Measurements from ENCODE around the gene SHISA5.
"Not testable (repeated sequence)": the region's sequence is repeated elsewhere in the genome, so short reads cannot be mapped to it uniquely, and the experiment has no call there.

Gene SHISA5

DNA sequence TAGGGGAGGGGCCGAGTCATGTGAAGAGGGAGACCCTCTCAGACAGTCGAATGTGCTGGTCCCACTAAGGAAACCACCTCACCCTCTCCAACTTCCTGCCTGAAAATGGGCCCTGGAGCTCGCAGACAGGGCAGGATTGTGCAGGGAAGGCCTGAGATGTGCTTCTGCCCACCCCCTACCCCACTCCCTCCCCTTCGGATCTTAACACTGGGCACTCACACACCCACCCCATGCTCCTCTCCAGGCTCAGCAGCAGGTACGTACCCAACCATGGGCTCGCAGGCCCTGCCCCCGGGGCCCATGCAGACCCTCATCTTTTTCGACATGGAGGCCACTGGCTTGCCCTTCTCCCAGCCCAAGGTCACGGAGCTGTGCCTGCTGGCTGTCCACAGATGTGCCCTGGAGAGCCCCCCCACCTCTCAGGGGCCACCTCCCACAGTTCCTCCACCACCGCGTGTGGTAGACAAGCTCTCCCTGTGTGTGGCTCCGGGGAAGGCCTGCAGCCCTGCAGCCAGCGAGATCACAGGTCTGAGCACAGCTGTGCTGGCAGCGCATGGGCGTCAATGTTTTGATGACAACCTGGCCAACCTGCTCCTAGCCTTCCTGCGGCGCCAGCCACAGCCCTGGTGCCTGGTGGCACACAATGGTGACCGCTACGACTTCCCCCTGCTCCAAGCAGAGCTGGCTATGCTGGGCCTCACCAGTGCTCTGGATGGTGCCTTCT, 37.4 kb downstream of the SHISA5 start:
- ATAC-seq (ENCODE audit: low read depth) (peak; percentile 19), DNase-seq (ENCODE audit: low spot score in 2 of 2) (peak in 1 of 2 donors; percentile 18)
- Mint-ChIP-seq H3K9me3 (no peaks in the 10 kb centered on the region), H3K4me3 (peak overlapping the region; percentile 93), H3K27me3 (no peaks in the 10 kb centered on the region), H3K4me1 (peaks cover 29% of the 10 kb centered on the region), H3K36me3 (peaks cover 10% of the 10 kb centered on the region), H3K27ac (peak overlapping the region; percentile 95)

- Mint-ChIP-seq H3K4me3 (peak overlapping the region; percentile 93), H3K27me3 (no peaks in the 10 kb centered on the region), H3K27ac (peak overlapping the region; percentile 95), H3K36me3 (peaks cover 11% of the 10 kb centered on the region), H3K9me3 (no peaks in the 10 kb centered on the region), H3K4me1 (peaks cover 29% of the 10 kb centered on the region)
- peak; percentile 80 to 83 for DNase-seq (ENCODE audit: low spot score in 2 of 2)
- ATAC-seq (ENCODE audit: low read depth) = peak; percentile 98
Measured at GRCh38 chr3:48465531-48466378, 38.2 kb downstream of the SHISA5 start.

GRCh38 chr3:48465237-48465530, 38.8 kb downstream of the SHISA5 start:
- H3K27ac Mint-ChIP-seq = peak overlapping the region; percentile 95
- peak overlapping the region; percentile 93 for H3K4me3 Mint-ChIP-seq
- H3K36me3 Mint-ChIP-seq = peaks cover 14% of the 10 kb centered on the region
- H3K4me1 Mint-ChIP-seq = peaks cover 29% of the 10 kb centered on the region
- DNase-seq (ENCODE audit: low spot score in 2 of 2) (no peak), ATAC-seq (ENCODE audit: low read depth) (no peak)
- H3K27me3 Mint-ChIP-seq = no peaks in the 10 kb centered on the region
- no peaks in the 10 kb centered on the region for H3K9me3 Mint-ChIP-seq

GRCh38 chr3:48464713-48465221, 39.2 kb downstream of the SHISA5 start:
- Mint-ChIP-seq H3K9me3 (no peaks in the 10 kb centered on the region), H3K27me3 (no peaks in the 10 kb centered on the region), H3K27ac (peak overlapping the region; percentile 95), H3K36me3 (peaks cover 11% of the 10 kb centered on the region), H3K4me1 (peaks cover 25% of the 10 kb centered on the region), H3K4me3 (no peak overlapping the region)
- ATAC-seq (ENCODE audit: low read depth) (no peak), DNase-seq (ENCODE audit: low spot score in 2 of 2) (no peak)

DNA sequence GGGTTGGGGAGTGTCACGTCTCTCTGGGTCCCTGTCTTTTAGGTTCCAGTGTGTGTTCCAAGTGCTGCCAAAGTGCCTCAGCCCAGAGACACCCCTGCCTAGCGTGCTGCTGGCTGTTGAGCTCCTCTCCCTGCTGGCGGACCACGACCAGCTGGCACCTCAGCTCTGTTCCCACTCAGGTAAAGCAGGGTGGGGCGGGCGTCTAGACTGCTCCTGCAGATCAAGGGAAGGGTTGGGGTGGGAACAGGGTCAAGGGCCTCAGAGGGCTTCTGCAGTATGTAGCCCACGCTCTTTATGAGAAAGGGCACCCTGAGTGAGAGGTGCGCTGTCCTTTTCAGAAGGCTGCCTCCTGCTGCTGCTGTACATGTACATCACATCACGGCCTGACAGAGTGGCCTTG, 40.3 kb downstream of the SHISA5 start:
- DNase-seq (ENCODE audit: low spot score in 2 of 2) (no peak), ATAC-seq (ENCODE audit: low read depth) (no peak)
- Mint-ChIP-seq H3K36me3 (peaks cover 6% of the 10 kb centered on the region), H3K4me1 (peaks cover 17% of the 10 kb centered on the region), H3K4me3 (no peak overlapping the region), H3K27ac (no peak overlapping the region), H3K27me3 (no peaks in the 10 kb centered on the region), H3K9me3 (no peaks in the 10 kb centered on the region)

GRCh38 chr3:48461767-48462166, 42.2 kb downstream of the SHISA5 start:
- DNase-seq (ENCODE audit: low spot score in 2 of 2); H3K27ac Mint-ChIP-seq; H3K4me3 Mint-ChIP-seq; H3K27me3 Mint-ChIP-seq; ATAC-seq (ENCODE audit: low read depth); H3K36me3 Mint-ChIP-seq; H3K9me3 Mint-ChIP-seq: not testable (repeated sequence)
- H3K4me1 Mint-ChIP-seq = peaks cover 10% of the 10 kb centered on the region

DNA sequence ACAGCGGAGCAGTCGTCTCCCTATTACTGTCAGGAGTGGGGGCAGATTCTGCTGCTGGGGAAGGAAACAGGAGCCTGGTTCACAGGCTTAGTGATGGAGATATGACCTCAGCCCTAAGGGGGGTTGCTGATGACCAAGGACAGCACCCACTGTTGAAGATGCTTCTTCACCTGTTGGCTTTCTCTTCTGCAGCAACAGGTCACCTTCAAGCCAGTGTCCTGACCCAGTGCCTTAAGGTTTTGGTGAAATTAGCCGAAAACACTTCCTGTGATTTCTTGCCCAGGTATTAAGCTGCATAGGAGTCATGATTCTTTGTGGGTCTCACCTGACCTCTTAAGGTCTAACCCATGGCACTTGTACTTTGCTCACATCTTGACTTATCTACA, 43.5 kb downstream of the SHISA5 start:
- Mint-ChIP-seq H3K36me3 (peaks cover 9% of the 10 kb centered on the region), H3K4me3 (no peak overlapping the region), H3K27ac (no peak overlapping the region)

DNA sequence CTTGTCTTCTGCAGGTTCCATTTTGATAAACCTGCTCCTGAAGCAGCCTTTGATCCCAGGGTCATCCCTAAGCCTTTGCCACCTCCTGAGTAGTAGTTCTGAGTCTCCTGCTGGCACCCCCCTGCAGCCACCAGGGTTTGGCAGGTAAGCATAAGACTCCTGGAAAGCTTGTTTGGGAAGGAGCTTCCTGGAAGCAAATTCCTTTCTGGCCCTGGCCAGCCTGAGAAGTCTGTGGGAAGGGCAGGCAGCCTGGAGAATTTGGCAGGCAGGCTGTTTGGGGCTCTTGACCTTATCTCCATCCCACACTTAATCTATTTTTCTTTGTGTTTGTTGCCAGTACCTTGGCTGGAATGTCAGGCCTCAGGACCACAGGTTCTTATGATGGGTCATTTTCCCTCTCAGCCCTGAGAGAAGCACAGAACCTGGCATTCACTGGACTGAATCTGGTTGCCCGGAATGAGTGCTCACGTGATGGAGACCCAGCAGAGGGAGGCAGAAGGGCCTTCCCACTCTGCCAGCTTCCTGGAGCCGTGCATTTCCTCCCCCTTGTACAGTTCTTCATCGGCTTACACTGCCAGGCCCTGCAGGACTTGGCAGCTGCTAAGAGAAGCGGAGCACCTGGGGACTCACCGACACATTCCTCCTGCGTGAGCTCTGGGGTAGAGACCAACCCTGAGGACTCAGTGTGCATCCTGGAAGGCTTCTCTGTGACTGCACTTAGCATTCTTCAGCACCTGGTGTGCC, 44.0 kb downstream of the SHISA5 start:
- H3K4me1 Mint-ChIP-seq = no peaks in the 10 kb centered on the region
- peaks cover 9% of the 10 kb centered on the region for H3K36me3 Mint-ChIP-seq
- no peak overlapping the region for H3K4me3 Mint-ChIP-seq
- H3K27me3 Mint-ChIP-seq = no peaks in the 10 kb centered on the region
- no peak overlapping the region for H3K27ac Mint-ChIP-seq
- no peaks in the 10 kb centered on the region for H3K9me3 Mint-ChIP-seq
- ATAC-seq (ENCODE audit: low read depth) (no peak), DNase-seq (ENCODE audit: low spot score in 2 of 2) (no peak)

More for the DNA sequence above, 43.5 kb downstream of the SHISA5 start:
- Mint-ChIP-seq H3K9me3 (no peaks in the 10 kb centered on the region), H3K4me1 (peaks cover 5% of the 10 kb centered on the region), H3K27me3 (no peaks in the 10 kb centered on the region)
- ATAC-seq (ENCODE audit: low read depth) (no peak), DNase-seq (ENCODE audit: low spot score in 2 of 2) (no peak)

GRCh38 chr3:48459331-48459730, 44.6 kb downstream of the SHISA5 start:
- DNase-seq (ENCODE audit: low spot score in 2 of 2) = no peak
- Mint-ChIP-seq H3K4me1 (no peaks in the 10 kb centered on the region), H3K36me3 (peaks cover 9% of the 10 kb centered on the region), H3K27ac (no peak overlapping the region), H3K4me3 (no peak overlapping the region), H3K9me3 (no peaks in the 10 kb centered on the region), H3K27me3 (no peaks in the 10 kb centered on the region)
- ATAC-seq (ENCODE audit: low read depth) = no peak

GRCh38 chr3:48456456-48456855, 47.5 kb downstream of the SHISA5 start:
- Mint-ChIP-seq H3K27me3 (no peaks in the 10 kb centered on the region), H3K9me3 (no peaks in the 10 kb centered on the region), H3K4me3 (no peak overlapping the region), H3K4me1 (no peaks in the 10 kb centered on the region), H3K36me3 (peaks cover 12% of the 10 kb centered on the region), H3K27ac (no peak overlapping the region)
- ATAC-seq (ENCODE audit: low read depth) = no peak
- no peak for DNase-seq (ENCODE audit: low spot score in 2 of 2)

DNA sequence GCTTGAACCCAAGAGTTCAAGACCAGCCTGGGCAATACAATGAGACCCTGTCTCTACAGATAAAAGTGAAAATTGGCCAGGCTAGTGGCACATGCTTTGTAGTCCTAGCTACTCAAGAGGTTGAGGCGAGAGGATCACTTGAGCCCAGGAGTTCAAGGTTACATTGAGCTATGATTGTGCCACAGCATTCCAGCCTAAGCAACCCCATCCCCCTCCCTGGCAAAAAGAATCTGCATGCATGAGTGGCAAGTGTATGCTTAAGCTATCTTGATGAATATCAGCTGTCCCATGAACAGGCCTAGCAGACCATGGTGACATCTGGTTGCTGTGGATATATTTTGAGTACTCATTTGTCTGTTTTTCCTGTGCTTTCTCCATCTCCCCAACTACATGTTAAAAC, 52.7 kb downstream of the SHISA5 start:
- H3K9me3 Mint-ChIP-seq = no peaks in the 10 kb centered on the region
- H3K36me3 Mint-ChIP-seq = peaks cover 3% of the 10 kb centered on the region
- ATAC-seq (ENCODE audit: low read depth) (no peak), DNase-seq (ENCODE audit: low spot score in 2 of 2) (no peak)
- no peaks in the 10 kb centered on the region for H3K27me3 Mint-ChIP-seq
- H3K27ac Mint-ChIP-seq = no peak overlapping the region
- H3K4me1 Mint-ChIP-seq = peaks cover 16% of the 10 kb centered on the region
- H3K4me3 Mint-ChIP-seq = no peak overlapping the region

DNA sequence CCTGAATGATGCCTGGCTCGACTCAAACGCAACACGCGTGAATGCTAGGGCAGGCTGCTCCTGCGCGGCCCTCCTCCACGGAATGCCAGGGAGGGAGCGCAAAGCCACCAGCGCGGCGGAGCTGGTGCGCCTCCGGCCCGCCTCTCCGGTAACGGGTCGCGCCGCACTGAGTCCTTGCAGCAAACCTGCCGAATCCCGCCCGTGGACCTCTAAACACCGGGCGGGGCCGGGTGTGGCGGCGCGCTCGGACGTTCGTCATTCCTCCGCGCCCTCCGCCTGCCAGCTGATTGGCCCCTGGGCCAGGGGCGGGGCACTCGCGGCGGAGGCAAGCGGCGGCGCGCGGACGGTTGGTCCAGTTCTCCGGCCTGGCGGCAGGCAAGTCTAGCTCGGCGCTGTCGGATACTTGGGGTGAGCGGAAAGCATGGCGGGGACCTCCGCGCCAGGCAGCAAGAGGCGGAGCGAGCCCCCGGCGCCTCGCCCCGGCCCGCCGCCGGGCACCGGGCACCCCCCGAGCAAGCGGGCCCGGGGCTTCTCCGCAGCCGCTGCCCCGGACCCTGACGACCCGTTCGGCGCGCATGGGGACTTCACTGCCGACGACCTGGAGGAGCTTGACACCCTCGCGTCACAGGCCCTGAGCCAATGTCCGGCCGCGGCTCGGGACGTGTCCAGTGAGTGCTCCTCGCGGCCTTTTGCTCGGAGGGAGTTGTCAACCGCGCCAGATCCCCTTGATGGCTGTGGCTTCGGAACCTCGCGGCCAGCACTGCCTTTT, 57.4 kb downstream of the SHISA5 start, which contains the start of gene ATRIP:
Gene ATRIP (plus strand): TSS at position 313 of the 769 bp plus-strand sequence. CDS start 109 bp downstream, at position 422.
- Mint-ChIP-seq H3K4me1 (peaks cover 22% of the 10 kb centered on the region), H3K9me3 (no peaks in the 10 kb centered on the region), H3K36me3 (peaks cover 4% of the 10 kb centered on the region), H3K27ac (peak within 1 kb of the TSS; percentile 94), H3K27me3 (no peaks in the 10 kb centered on the region), H3K4me3 (peak within 1 kb of the TSS; percentile 89)
- DNase-seq (ENCODE audit: low spot score in 2 of 2) = peak; percentile 73 to 84
- ATAC-seq (ENCODE audit: low read depth) = peak; percentile 100

GRCh38 chr3:48446043-48446424, 57.9 kb downstream of the SHISA5 start:
- H3K27me3 Mint-ChIP-seq = no peaks in the 10 kb centered on the region
- peaks cover 4% of the 10 kb centered on the region for H3K36me3 Mint-ChIP-seq
- H3K9me3 Mint-ChIP-seq = no peaks in the 10 kb centered on the region
- DNase-seq (ENCODE audit: low spot score in 2 of 2) = no peak
- H3K4me3 Mint-ChIP-seq = peak overlapping the region; percentile 89
- no peak for ATAC-seq (ENCODE audit: low read depth)
- peak overlapping the region; percentile 94 for H3K27ac Mint-ChIP-seq
- H3K4me1 Mint-ChIP-seq = peaks cover 22% of the 10 kb centered on the region
